Ishikawa (cell line): ENCODE results near the gene SEM1.

Experiments used
- EP300 ChIP-seq: IDR thresholded peaks from 2 replicates; pipeline ENCODE4 v1.6.1; 2012; ENCODE audit warnings: borderline replicate concordance
- NFIC ChIP-seq: IDR thresholded peaks from 2 replicates; pipeline ENCODE4 v1.6.1; 2012
- RAD21 ChIP-seq: IDR thresholded peaks from 2 replicates; pipeline ENCODE4 v1.6.1; 2012; ENCODE audit warnings: low read depth
- REST ChIP-seq: IDR thresholded peaks from 2 replicates; pipeline ENCODE4 v1.6.1; 2012; ENCODE audit warnings: low read depth, mild to moderate bottlenecking
- TAF1 ChIP-seq: IDR thresholded peaks from 2 replicates; pipeline ENCODE4 v1.6.1; 2012; ENCODE audit warnings: low read depth, mild to moderate bottlenecking
- TCF12 ChIP-seq: IDR thresholded peaks from 2 replicates; pipeline ENCODE4 v1.6.1; 2012; ENCODE audit warnings: low read depth
- USF1 ChIP-seq: IDR thresholded peaks from 2 replicates; pipeline ENCODE4 v1.6.1; 2012
- YY1 ChIP-seq: IDR thresholded peaks from 2 replicates; pipeline ENCODE4 v1.6.1; 2012; ENCODE audit warnings: low read depth

- no peak for TF ChIP-seq TAF1
- TF ChIP-seq EP300, result no peak
- TF ChIP-seq YY1, result no peak
- no peak for TF ChIP-seq REST
- no peak for TF ChIP-seq NFIC
- TF ChIP-seq USF1, result no peak
- TF ChIP-seq RAD21, result no peak
- no peak for TF ChIP-seq TCF12
Measured at GRCh38 chr7:96689414-96689813, 20.2 kb downstream of the SEM1 start.
